H1 (cell line): ENCODE measurements around the gene ASIC1. TPM values are rescaled to one million over a fixed set of nuclear protein-coding genes. Genes with fewer than 3 reads are reported as not detected.

Experiments used
- ASH2L ChIP-seq: fragments of 200-600, 300-600 bp; sonication (generic); IDR thresholded peaks from one replicate; pipeline ENCODE4 v1.7.1; 2017; ENCODE audit warnings: low read length
- CBX5 ChIP-seq: fragments of 300-800, 300-1000 bp; sonication (generic); IDR thresholded peaks from 2 replicates; pipeline ENCODE4 v1.7.1; 2016; ENCODE audit warnings: antibody characterized with exemption, low read length, low read depth
- CHD1 ChIP-seq: IDR thresholded peaks from 2 replicates; pipeline ENCODE4 v1.6.1; 2012; ENCODE audit warnings: low read depth, low read length, improper control_type of control experiment
- CTBP2 ChIP-seq: IDR thresholded peaks from 2 replicates; pipeline ENCODE4 v1.7.0; 2011; ENCODE audit warnings: borderline replicate concordance, mild to moderate bottlenecking, moderate library complexity, mixed read lengths, low read length; ENCODE audit not compliant: insufficient read depth, insufficient read length
- E2F6 ChIP-seq: IDR thresholded peaks from 2 replicates; pipeline ENCODE4 v1.6.1; 2012; ENCODE audit warnings: inconsistent platforms
- EZH2 ChIP-seq: fragments of 200-600 bp; sonication (generic); IDR thresholded peaks from 2 replicates; pipeline ENCODE4 v1.7.1; 2012; ENCODE audit warnings: low read depth, mild to moderate bottlenecking, moderate library complexity, low read length, inconsistent platforms; ENCODE audit not compliant: severe bottlenecking
- FOSL1 ChIP-seq: IDR thresholded peaks from 2 replicates; pipeline ENCODE4 v1.6.1; 2011; ENCODE audit warnings: mild to moderate bottlenecking, low read depth, low read length, moderate library complexity; ENCODE audit not compliant: insufficient read depth
- GTF2F1 ChIP-seq: IDR thresholded peaks from 2 replicates; pipeline ENCODE4 v1.6.1; 2012; ENCODE audit warnings: low read depth, low read length, improper control_type of control experiment, borderline replicate concordance
- JUND ChIP-seq: IDR thresholded peaks from 2 replicates; pipeline ENCODE4 v1.6.1; 2011; ENCODE audit warnings: mild to moderate bottlenecking, improper control_type of control experiment, low read length
- KDM1A ChIP-seq: fragments of 200-600, 300-600 bp; sonication (generic); IDR thresholded peaks from 2 replicates; pipeline ENCODE4 v1.7.1; 2016; ENCODE audit warnings: mild to moderate bottlenecking, low read length, borderline replicate concordance
- KDM4A ChIP-seq: IDR thresholded peaks from one replicate; pipeline ENCODE4 v1.7.1; 2012; ENCODE audit warnings: low read depth, mild to moderate bottlenecking, moderate library complexity, low read length, inconsistent platforms; ENCODE audit not compliant: severe bottlenecking
- MAFK ChIP-seq: IDR thresholded peaks from 2 replicates; pipeline ENCODE4 v1.6.1; 2012; ENCODE audit warnings: low read depth, mild to moderate bottlenecking, improper control_type of control experiment, low read length
- NRF1 ChIP-seq: IDR thresholded peaks from 2 replicates; pipeline ENCODE4 v1.6.1; 2011; ENCODE audit warnings: mild to moderate bottlenecking, low read depth, low read length, improper control_type of control experiment
- POLR2A ChIP-seq, 2 experiments: IDR thresholded peaks; 1 replicate in 1 of 2; 2 replicates in 1 of 2; pipeline ENCODE4 v1.6.1; 2011; ENCODE audit warnings: low read depth in 2 of 2, low read length in 2 of 2, mild to moderate bottlenecking in 2 of 2; ENCODE audit errors: control extremely low read depth in 1 of 2
- POLR2AphosphoS5 ChIP-seq: IDR thresholded peaks from 2 replicates; pipeline ENCODE4 v1.6.1; 2011; ENCODE audit warnings: low read depth, low read length
- POU5F1 ChIP-seq: IDR thresholded peaks from 2 replicates; pipeline ENCODE4 v1.6.1; 2011; ENCODE audit warnings: low read depth, mild to moderate bottlenecking, low read length, moderate library complexity
- RAD21 ChIP-seq, 2 experiments: IDR thresholded peaks in 1 of 2; conservative IDR thresholded peaks in 1 of 2; 2 replicates each; pipeline ENCODE4 v1.6.1; 2011; ENCODE audit warnings: low read depth in 2 of 2, low read length in 2 of 2, improper control_type of control experiment in 1 of 2, inconsistent platforms in 1 of 2, mild to moderate bottlenecking in 1 of 2, moderate library complexity in 1 of 2
- RFX5 ChIP-seq: IDR thresholded peaks from 2 replicates; pipeline ENCODE4 v1.6.1; 2011; ENCODE audit warnings: low read depth, low read length, improper control_type of control experiment, borderline replicate concordance
- SAP30 ChIP-seq: fragments of 300-600 bp; sonication (generic); IDR thresholded peaks from 2 replicates; pipeline ENCODE4 v1.7.1; 2012; ENCODE audit warnings: low read length, moderate library complexity, mild to moderate bottlenecking, inconsistent platforms; ENCODE audit not compliant: insufficient read depth, insufficient replicate concordance
- SIRT6 ChIP-seq: IDR thresholded peaks from one replicate; pipeline ENCODE4 v1.7.1; 2012; ENCODE audit warnings: low read length, inconsistent platforms
- TAF1 ChIP-seq: IDR thresholded peaks from 2 replicates; pipeline ENCODE4 v1.6.1; 2011; ENCODE audit warnings: mild to moderate bottlenecking, low read depth, low read length
- TAF7 ChIP-seq: optimal IDR thresholded peaks from 2 replicates; pipeline ENCODE3; 2011; ENCODE audit warnings: low read depth, mild to moderate bottlenecking, inconsistent platforms, low read length, moderate library complexity, borderline replicate concordance
- TBP ChIP-seq: IDR thresholded peaks from 2 replicates; pipeline ENCODE4 v1.6.1; 2011; ENCODE audit warnings: low read depth, low read length, improper control_type of control experiment
- TEAD4 ChIP-seq: IDR thresholded peaks from 2 replicates; pipeline ENCODE4 v1.6.1; 2012; ENCODE audit warnings: low read depth, low read length, inconsistent platforms, mixed read lengths
- YY1 ChIP-seq: IDR thresholded peaks from 2 replicates; pipeline ENCODE4 v1.6.1; 2011; ENCODE audit warnings: low read depth, mild to moderate bottlenecking, low read length
- polyA plus RNA-seq, 7 experiments: library from polyadenylated mRNA; depleted of rRNA in 3 of 7; stranded (reverse) in 5 of 7; unstranded in 2 of 7; fragments of >200 nt in 5 of 7; fragments of 200-250 nt in 2 of 7; gene quantifications; 1 replicate in 5 of 7; 2 replicates in 1 of 7; 4 replicates in 1 of 7; pipeline versions ENCODE4 v1.2.1 to v1.2.3, GENCODE V29; 2011 to 2013; ENCODE audit warnings: missing spikeins in 2 of 7, mixed read lengths in 2 of 7
- total RNA-seq: library from RNA; stranded (reverse); fragmentation: NEBNext Ultra II Directional; extraction: Animal tissue kit (Norgen Biotek cat#: 25700); gene quantifications from 2 replicates; pipeline ENCODE4 v1.2.1, GENCODE V29; 2021

Gene ASIC1
- total and polyA plus RNA-seq, 2 of the 8 experiments (the other 6 are each of a cell fraction or from before 2014, with no cell fraction given) = 2.4 to 4.4 TPM

- TF ChIP-seq SAP30 = peak; percentile 57
- TF ChIP-seq RFX5 = no peak
- peak; percentile 53 for TF ChIP-seq EZH2
- TF ChIP-seq SIRT6 = no peak
- TF ChIP-seq YY1 = no peak
- no peak for TF ChIP-seq GTF2F1
- no peak for TF ChIP-seq POU5F1
- TF ChIP-seq POLR2AphosphoS5 = no peak
- no peak for TF ChIP-seq FOSL1
- TF ChIP-seq TAF1 = no peak
- TF ChIP-seq TAF7 = no peak
- no peak for TF ChIP-seq E2F6
- no peak for TF ChIP-seq POLR2A (IDR thresholded peaks at IDR 0.05; ENCODE audit: control extremely low read depth in 1 of 2, low read depth in 2 of 2, low read length in 2 of 2)
- TF ChIP-seq KDM4A = peak; percentile 93
- no peak for TF ChIP-seq TEAD4
- TF ChIP-seq TBP = no peak
- no peak for TF ChIP-seq CTBP2
- TF ChIP-seq KDM1A = no peak
- TF ChIP-seq CHD1 = no peak
- TF ChIP-seq JUND = no peak
- TF ChIP-seq RAD21 (IDR thresholded peaks at IDR 0.05 in 1 of 2, conservative IDR thresholded peaks at IDR 0.05 in 1 of 2; ENCODE audit: low read depth in 2 of 2, low read length in 2 of 2) = no peak
- no peak for TF ChIP-seq MAFK
- TF ChIP-seq NRF1 = peak; percentile 17; the same call in 1 of the 2 replicates
- TF ChIP-seq CBX5 = no peak
- peak; percentile 77 for TF ChIP-seq ASH2L
These were observed at the start of gene ASIC1 (continued) for GRCh38 chr12:50057000-50057841.
